Adrenal gland (tissue), 12 donors: Measurements from ENCODE around the gene C6orf52. TPM values are rescaled to one million over a fixed set of nuclear protein-coding genes. Genes with fewer than 3 reads are reported as not detected.
A peak's percentile ranks its signal among the peaks of the same experiment; 100 is the strongest.

Source experiments
- DNase-seq, 7 donors: peaks; one replicate each; pipeline ENCODE4 v3.0.0-alpha.2; 2019 to 2020
- H3K27ac ChIP-seq, 5 donors: fragments of 200-600 bp; sonication (generic) in 4 of 5; 1 replicate in 3 of 5; 2 replicates in 2 of 5; pipeline versions ENCODE4 v1.5.1 to v1.8.0; 2016 to 2020; ENCODE audit warnings: mild to moderate bottlenecking in 1 of 5
- H3K27me3 ChIP-seq: fragments of 200-600 bp; 2 replicates; pipeline ENCODE4 v1.8.0; 2021
- H3K36me3 ChIP-seq, 2 donors: fragments of 200-600 bp; replicated peaks in 1 of 2; 1 replicate in 1 of 2; 2 replicates in 1 of 2; pipeline versions ENCODE4 v1.5.1 to v1.8.0; 2018 to 2022
- H3K4me1 ChIP-seq, 2 donors: fragments of 200-600 bp; replicated peaks in 1 of 2; 1 replicate in 1 of 2; 2 replicates in 1 of 2; pipeline versions ENCODE4 v1.5.1 to v1.8.0; 2018 to 2021
- H3K4me3 ChIP-seq, 4 donors: fragments of 200-600 bp; sonication (generic) in 3 of 4; one replicate each; pipeline ENCODE4 v1.5.1; 2016 to 2018
- H3K9me3 ChIP-seq, 3 donors: fragments of 200-600 bp; sonication (generic) in 1 of 3; replicated peaks in 1 of 3; 1 replicate in 2 of 3; 2 replicates in 1 of 3; pipeline versions ENCODE4 v1.5.1 to v1.8.0; 2016 to 2021
- CTCF ChIP-seq, 6 experiments: fragments of 450-650 bp in 4 of 6; fragments of 200-600 bp in 2 of 6; sonication (generic) in 1 of 6; IDR thresholded peaks; 1 replicate in 5 of 6; 2 replicates in 1 of 6; pipeline versions ENCODE4 v1.5.1 to v1.8.0; 2016 to 2021; ENCODE audit warnings: antibody characterized with exemption in 6 of 6, mild to moderate bottlenecking in 2 of 6, moderate library complexity in 1 of 6
- POLR2A ChIP-seq, 2 donors: fragments of 450-650 bp; IDR thresholded peaks; one replicate each; pipeline ENCODE4 v1.6.1; 2017; ENCODE audit warnings: antibody characterized with exemption in 2 of 2, mild to moderate bottlenecking in 2 of 2, moderate library complexity in 1 of 2
- WGBS, 4 donors: extraction: QIAGEN DNeasy Blood & Tissue Kit in 2 of 4; methylation state at CpG; one replicate each; pipeline versions ENCODE4 v1.1.5 to v1.1.7; 2013 to 2017; 5-methylcytosine and 5-hydroxymethylcytosine counted together
- intact Hi-C, 2 donors: fragments of 100-400 bp; cut with DNase I; formaldehyde crosslinking; loops; one replicate each; pipeline versions ENCODE4 v1.14.1 to v1.15.0; 2022 to 2023
- polyA plus RNA-seq, 3 donors: library from polyadenylated mRNA; stranded (reverse); fragments of 200-250 nt in 2 of 3; fragments of 350-450 nt in 1 of 3; fragmentation: Illumina TruSeq in 1 of 3; extraction: RNeasy Lipid Tissue Mini Kit (QIAGEN cat#74804) in 1 of 3; gene quantifications; one replicate each; pipeline ENCODE4 v1.2.3, GENCODE V29; 2013 to 2014
- total RNA-seq, 9 donors: library from RNA; depleted of rRNA in 4 of 9; stranded (reverse); fragments of >200 nt in 4 of 9; fragments of 120-200 nt in 1 of 9; fragmentation: NEBNext Ultra II Directional in 1 of 9; extraction: Animal tissue kit (Norgen Biotek cat#: 25700) in 1 of 9; gene quantifications; one replicate each; pipeline versions ENCODE4 v1.1.0 to v1.2.4, GENCODE V29; 2013 to 2023
- donor health status: healthy with polysubstance abuse.
- donor health status: Bipolar disorder and iron deficiency.
- donor health status: DM: yes; HTN: yes; CAD: no.
- donor health status: DM: no; HTN: no; CAD: no.
- donor health status: DM: no; HTN: no; CAD: no.
- donor health status: DM: yes; HTN: yes; CAD: no.

C6orf52 gene
- total and polyA plus RNA-seq, 12 donors: 0.96 to 5.5 (median 2.8) TPM; not detected in 3

- intact Hi-C loops: no loop called here
- peaks cover 1 to 14% of the 10 kb centered on the region in 2 donors for H3K4me1 ChIP-seq
- no peak for TF ChIP-seq POLR2A (IDR thresholded peaks at IDR 0.05)
- no peak for TF ChIP-seq CTCF (IDR thresholded peaks at IDR 0.05)
- H3K27me3 ChIP-seq: no peaks in the 10 kb centered on the region
- no peaks in the 10 kb centered on the region for H3K9me3 ChIP-seq
- WGBS, 4 donors: 66 to 81% (median 72%) methylated on average over 3 of the region's 3 CpGs
- peak overlapping the region in 2 of 5 donors; percentile 6 to 63 for H3K27ac ChIP-seq
- peak overlapping the region in 1 of 4 donors; percentile 12 for H3K4me3 ChIP-seq
- no peak for DNase-seq
- peaks cover 0 to 24% of the 10 kb centered on the region in 2 donors for H3K36me3 ChIP-seq
Observed at GRCh38 chr6:10730254-10730653, 35.8 kb upstream of the C6orf52 start.

GRCh38 chr6:10725716-10726115 is 31.3 kb upstream of the C6orf52 start:
- no peaks in the 10 kb centered on the region for H3K9me3 ChIP-seq

DNA sequence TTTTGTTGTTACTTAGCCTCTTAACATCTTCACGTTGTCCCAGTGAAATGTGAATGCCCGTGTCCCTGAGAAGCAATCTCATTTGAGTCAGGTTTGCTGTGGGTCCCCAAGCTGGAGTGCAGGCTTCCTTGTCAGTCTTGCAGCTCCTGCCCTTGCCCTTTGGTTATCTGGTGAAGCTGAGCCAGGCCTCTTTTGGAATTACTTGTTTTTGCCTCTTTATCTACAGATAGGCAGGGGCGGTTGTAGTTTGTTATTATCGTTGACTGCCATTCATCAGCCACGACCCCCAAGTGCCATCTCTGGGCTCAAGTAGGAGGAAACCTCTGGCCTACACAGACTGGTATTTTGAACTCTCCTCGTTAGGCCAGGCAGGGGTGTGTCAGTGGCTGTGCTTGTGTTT is 30.6 kb upstream of the C6orf52 start:
- Histone ChIP-seq H3K9me3 (no peaks in the 10 kb centered on the region), H3K4me3 (no peak overlapping the region), H3K4me1 (peaks cover 19 to 35% of the 10 kb centered on the region in 2 donors), H3K36me3 (peaks cover 0 to 15% of the 10 kb centered on the region in 2 donors), H3K27ac (no peak overlapping the region), H3K27me3 (no peaks in the 10 kb centered on the region)
- WGBS, 4 donors: 39 to 64% (median 52%) methylated on average over 4 to 6 of the region's 6 CpGs
- DNase-seq: peak in 1 of 7 donors; percentile 44
- TF ChIP-seq CTCF (IDR thresholded peaks at IDR 0.05) (no peak), POLR2A (IDR thresholded peaks at IDR 0.05) (no peak)
- intact Hi-C loops: no loop called here

More at GRCh38 chr6:10725716-10726115, 31.3 kb upstream of the C6orf52 start:
- Histone ChIP-seq H3K27me3 (no peaks in the 10 kb centered on the region), H3K4me3 (no peak overlapping the region), H3K36me3 (peaks cover 0 to 22% of the 10 kb centered on the region in 2 donors), H3K27ac (no peak overlapping the region), H3K4me1 (peaks cover 19 to 40% of the 10 kb centered on the region in 2 donors)
- DNase-seq: no peak
- TF ChIP-seq CTCF (IDR thresholded peaks at IDR 0.05): no peak
- TF ChIP-seq POLR2A (IDR thresholded peaks at IDR 0.05): no peak
- intact Hi-C loops: no loop called here
- 89 to 92% (median 90%) methylated on average over 8 to 9 of the region's 9 CpGs for WGBS, 4 donors

DNA sequence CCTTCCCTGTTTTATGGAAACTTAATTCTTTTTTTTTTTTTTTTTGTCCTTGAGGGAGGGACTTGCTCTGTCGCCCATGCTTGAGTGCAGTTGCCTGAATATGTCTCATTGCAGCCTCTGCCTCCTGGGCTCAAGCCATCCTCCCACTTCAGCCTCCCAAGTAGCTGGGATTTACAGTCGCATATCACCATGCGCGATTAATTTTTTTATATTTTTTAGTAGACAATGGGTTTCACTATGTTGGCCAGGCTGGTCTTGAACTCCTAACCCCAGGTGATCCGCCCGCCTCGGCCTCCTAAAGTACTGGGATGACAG is 29.1 kb upstream of the C6orf52 start:
- H3K27ac ChIP-seq: peak overlapping the region; percentile 79 to 94 (median 90)
- TF ChIP-seq POLR2A (IDR thresholded peaks at IDR 0.05) (no peak), CTCF (IDR thresholded peaks at IDR 0.05) (no peak)
- H3K27me3 ChIP-seq: no peaks in the 10 kb centered on the region
- peak overlapping the region in 2 of 4 donors; percentile 63 to 85 for H3K4me3 ChIP-seq
- intact Hi-C loops: no loop called here
- DNase-seq: peak in 5 of 7 donors; percentile 24 to 55 (median 33)
- H3K4me1 ChIP-seq: peaks cover 19 to 33% of the 10 kb centered on the region in 2 donors
- peaks cover 0 to 9% of the 10 kb centered on the region in 2 donors for H3K36me3 ChIP-seq
- 20 to 38% (median 24%) methylated on average over 7 of the region's 7 CpGs for WGBS, 4 donors
- H3K9me3 ChIP-seq: no peaks in the 10 kb centered on the region
